ENCODE data around the gene TRIM4. TPM values are rescaled to one million over a fixed set of nuclear protein-coding genes. Genes with fewer than 3 reads are reported as not detected.
A peak's percentile ranks its signal among the peaks of the same experiment; 100 is the strongest.

Gene TRIM4
- total and polyA plus RNA-seq, 12 donors: 17.2 to 57.0 (median 37.4) TPM

GRCh38 chr7:99860281-99861127 is 58.8 kb downstream of the TRIM4 start:
- peak; percentile 47 to 77 (median 69) for DNase-seq
- WGBS, 4 donors: 61 to 69% (median 69%) methylated on average over 15 of the region's 15 CpGs
- Histone ChIP-seq H3K4me1 (replicated peaks in 1 of 2) (peaks cover 0 to 8% of the 10 kb centered on the region in 2 donors), H3K27me3 (no peaks in the 10 kb centered on the region), H3K36me3 (replicated peaks in 1 of 2) (no peaks in the 10 kb centered on the region), H3K27ac (peak overlapping the region in 1 of 5 donors; percentile 60), H3K9me3 (replicated peaks in 1 of 3) (peaks cover 0 to 4% (median 0%) of the 10 kb centered on the region in 3 donors), H3K4me3 (no peak overlapping the region)
- TF ChIP-seq CTCF (IDR thresholded peaks at IDR 0.05) (no peak), POLR2A (IDR thresholded peaks at IDR 0.05) (no peak)
- intact Hi-C loops (cut with DNase I): no loop called here

- H3K4me3 ChIP-seq: no peak overlapping the region
- intact Hi-C loops (cut with DNase I): no loop called here
- H3K9me3 ChIP-seq (replicated peaks in 1 of 3): no peaks in the 10 kb centered on the region
- H3K36me3 ChIP-seq (replicated peaks in 1 of 2): no peaks in the 10 kb centered on the region
- peaks cover 0 to 3% of the 10 kb centered on the region in 2 donors for H3K4me1 ChIP-seq (replicated peaks in 1 of 2)
- no peak overlapping the region for H3K27ac ChIP-seq
- H3K27me3 ChIP-seq: no peaks in the 10 kb centered on the region
- TF ChIP-seq POLR2A (IDR thresholded peaks at IDR 0.05) (no peak), CTCF (IDR thresholded peaks at IDR 0.05) (no peak)
- 81 to 93% (median 91%) methylated on average over 1 of the region's 1 CpG for WGBS, 4 donors
- no peak for DNase-seq
Measured at GRCh38 chr7:99855236-99855635, 64.1 kb downstream of the TRIM4 start.

GRCh38 chr7:99848420-99849216 is 70.7 kb downstream of the TRIM4 start:
- H3K36me3 ChIP-seq (replicated peaks in 1 of 2): no peaks in the 10 kb centered on the region
- 78 to 80% (median 79%) methylated on average over 6 of the region's 6 CpGs for WGBS, 4 donors
- intact Hi-C loops (cut with DNase I): no loop called here

GRCh38 chr7:99844328-99844727 is 75.0 kb downstream of the TRIM4 start:
- intact Hi-C loops (cut with DNase I): no loop called here
- Histone ChIP-seq H3K4me1 (replicated peaks in 1 of 2) (no peaks in the 10 kb centered on the region), H3K9me3 (replicated peaks in 1 of 3) (no peaks in the 10 kb centered on the region), H3K27ac (no peak overlapping the region), H3K27me3 (no peaks in the 10 kb centered on the region), H3K4me3 (no peak overlapping the region), H3K36me3 (replicated peaks in 1 of 2) (no peaks in the 10 kb centered on the region)
- DNase-seq: no peak
- WGBS, 4 donors: 37 to 66% (median 58%) methylated on average over 1 of the region's 1 CpG
- TF ChIP-seq CTCF (IDR thresholded peaks at IDR 0.05) (no peak), POLR2A (IDR thresholded peaks at IDR 0.05) (no peak)

More at GRCh38 chr7:99848420-99849216, 70.7 kb downstream of the TRIM4 start:
- TF ChIP-seq POLR2A (IDR thresholded peaks at IDR 0.05): no peak
- H3K27me3 ChIP-seq: no peaks in the 10 kb centered on the region
- no peak overlapping the region for H3K4me3 ChIP-seq
- no peak for DNase-seq
- H3K27ac ChIP-seq: no peak overlapping the region
- no peaks in the 10 kb centered on the region for H3K4me1 ChIP-seq (replicated peaks in 1 of 2)
- no peaks in the 10 kb centered on the region for H3K9me3 ChIP-seq (replicated peaks in 1 of 3)

Data from adrenal gland (tissue), 12 donors.